Endodermal cell (in vitro differentiated cells): Measurements from ENCODE around the gene DHRS4. TPM values are rescaled to one million over a fixed set of nuclear protein-coding genes. Genes with fewer than 3 reads are reported as not detected.
"Not testable (repeated sequence)": the region's sequence is repeated elsewhere in the genome, so short reads cannot be mapped to it uniquely, and the experiment has no call there.

Experiments used
- DNase-seq: peaks from one replicate; pipeline ENCODE4 v3.0.0-alpha.2; 2017
- H3K27ac ChIP-seq: 2 replicates; pipeline ENCODE4 v1.5.1; 2013; ENCODE audit warnings: mild to moderate bottlenecking, low read depth, low read length, moderate library complexity
- H3K27me3 ChIP-seq: 2 replicates; pipeline ENCODE4 v1.6.1; 2013; ENCODE audit warnings: mild to moderate bottlenecking, low read length, moderate library complexity; ENCODE audit not compliant: insufficient read depth, control insufficient read depth, poor library complexity, severe bottlenecking
- H3K36me3 ChIP-seq: 2 replicates; pipeline ENCODE4 v1.7.0; 2013; ENCODE audit warnings: mild to moderate bottlenecking, low read length, moderate library complexity; ENCODE audit not compliant: control insufficient read depth, insufficient read depth
- H3K4me1 ChIP-seq: one replicate; pipeline ENCODE4 v1.7.0; 2013; ENCODE audit warnings: low read length; ENCODE audit not compliant: control insufficient read depth, insufficient read depth
- H3K4me3 ChIP-seq: 2 replicates; pipeline ENCODE4 v1.5.1; 2013; ENCODE audit warnings: mild to moderate bottlenecking, low read length, moderate library complexity
- H3K9ac ChIP-seq: 2 replicates; pipeline ENCODE4 v1.6.1; 2013; ENCODE audit warnings: mild to moderate bottlenecking, low read length, moderate library complexity; ENCODE audit not compliant: poor library complexity, severe bottlenecking; ENCODE audit errors: extremely low read depth
- H3K9me3 ChIP-seq: 2 replicates; pipeline ENCODE4 v1.6.1; 2013; ENCODE audit warnings: mild to moderate bottlenecking, low read length, moderate library complexity; ENCODE audit not compliant: control insufficient read depth
- H3K27ac Mint-ChIP-seq: 2 replicates; pipeline ENCODE4 v1.8.0; 2020; ENCODE audit warnings: mixed read lengths
- H3K27me3 Mint-ChIP-seq: 2 replicates; pipeline ENCODE4 v1.8.0; 2021; ENCODE audit warnings: mild to moderate bottlenecking, mixed read lengths; ENCODE audit not compliant: insufficient read depth
- H3K36me3 Mint-ChIP-seq: 2 replicates; pipeline ENCODE4 v1.8.0; 2020; ENCODE audit warnings: low read depth, mixed read lengths
- H3K4me1 Mint-ChIP-seq: 2 replicates; pipeline ENCODE4 v1.8.0; 2020; ENCODE audit warnings: mixed read lengths
- H3K4me3 Mint-ChIP-seq: 2 replicates; pipeline ENCODE4 v1.8.0; 2020; ENCODE audit warnings: mild to moderate bottlenecking, moderate library complexity, mixed read lengths
- H3K9me3 Mint-ChIP-seq: 2 replicates; pipeline ENCODE4 v1.8.0; 2020; ENCODE audit warnings: mild to moderate bottlenecking, mixed read lengths
- CTCF ChIP-seq: fragments of 200-600 bp; sonication (generic); conservative IDR thresholded peaks from 2 replicates; pipeline ENCODE4 v1.5.0; 2021; ENCODE audit warnings: antibody characterized with exemption, mild to moderate bottlenecking
- WGBS, 2 experiments: methylation state at CpG; one replicate each; pipeline versions ENCODE4 v1.1.5 to v1.1.7; 2013; ENCODE audit warnings: missing lambda C conversion rate in 2 of 2, mixed read lengths in 1 of 2; ENCODE audit not compliant: insufficient coverage in 1 of 2, insufficient read length in 1 of 2; 5-methylcytosine and 5-hydroxymethylcytosine counted together
- total RNA-seq, 2 donors: library from RNA; stranded (reverse); fragmentation: NEBNext Ultra II Directional in 1 of 2; extraction: Animal tissue kit (Norgen Biotek cat#: 25700) in 1 of 2; gene quantifications; 2 replicates in 1 of 2; 3 replicates in 1 of 2; pipeline ENCODE4 v1.2.1, GENCODE V29; 2021

DHRS4 gene
- total RNA-seq, 2 donors from 2014 or later: 18.3 to 20.9 TPM

- Mint-ChIP-seq H3K27ac (no peak overlapping the region), H3K4me1 (peaks cover 6% of the 10 kb centered on the region), H3K9me3 (peaks cover 8% of the 10 kb centered on the region), H3K36me3 (peaks cover 14% of the 10 kb centered on the region), H3K27me3 (peaks cover 13% of the 10 kb centered on the region), H3K4me3 (no peak overlapping the region)
- peaks cover 11% of the 10 kb centered on the region for H3K9me3 ChIP-seq
- no peak for DNase-seq
- H3K9ac ChIP-seq: no peak overlapping the region
- TF ChIP-seq CTCF: no peak
- H3K36me3 ChIP-seq: peaks cover 5% of the 10 kb centered on the region
- no peak overlapping the region for H3K27ac ChIP-seq
- no peaks in the 10 kb centered on the region for H3K4me1 ChIP-seq
- no peak overlapping the region for H3K4me3 ChIP-seq
- 92 to 95% methylated on average over 5 to 7 of the region's 7 CpGs for WGBS, 2 experiments
- no peaks in the 10 kb centered on the region for H3K27me3 ChIP-seq
Measured at GRCh38 chr14:23942587-23942986, 11.0 kb upstream of the DHRS4 start.

GRCh38 chr14:23949069-23949468 lies 4.5 kb upstream of the DHRS4 start:
- Mint-ChIP-seq H3K27me3 (peaks cover 18% of the 10 kb centered on the region), H3K9me3 (peaks cover 32% of the 10 kb centered on the region)
- H3K9ac ChIP-seq, DNase-seq, H3K4me1 ChIP-seq, H3K36me3 ChIP-seq, H3K4me3 Mint-ChIP-seq, H3K27me3 ChIP-seq, H3K27ac Mint-ChIP-seq, H3K36me3 Mint-ChIP-seq, H3K4me1 Mint-ChIP-seq, H3K27ac ChIP-seq, H3K4me3 ChIP-seq: not testable (repeated sequence)
- H3K9me3 ChIP-seq: peaks cover 30% of the 10 kb centered on the region
- WGBS, 2 experiments: 80 to 97% methylated on average over 1 to 2 of the region's 2 CpGs

DNA sequence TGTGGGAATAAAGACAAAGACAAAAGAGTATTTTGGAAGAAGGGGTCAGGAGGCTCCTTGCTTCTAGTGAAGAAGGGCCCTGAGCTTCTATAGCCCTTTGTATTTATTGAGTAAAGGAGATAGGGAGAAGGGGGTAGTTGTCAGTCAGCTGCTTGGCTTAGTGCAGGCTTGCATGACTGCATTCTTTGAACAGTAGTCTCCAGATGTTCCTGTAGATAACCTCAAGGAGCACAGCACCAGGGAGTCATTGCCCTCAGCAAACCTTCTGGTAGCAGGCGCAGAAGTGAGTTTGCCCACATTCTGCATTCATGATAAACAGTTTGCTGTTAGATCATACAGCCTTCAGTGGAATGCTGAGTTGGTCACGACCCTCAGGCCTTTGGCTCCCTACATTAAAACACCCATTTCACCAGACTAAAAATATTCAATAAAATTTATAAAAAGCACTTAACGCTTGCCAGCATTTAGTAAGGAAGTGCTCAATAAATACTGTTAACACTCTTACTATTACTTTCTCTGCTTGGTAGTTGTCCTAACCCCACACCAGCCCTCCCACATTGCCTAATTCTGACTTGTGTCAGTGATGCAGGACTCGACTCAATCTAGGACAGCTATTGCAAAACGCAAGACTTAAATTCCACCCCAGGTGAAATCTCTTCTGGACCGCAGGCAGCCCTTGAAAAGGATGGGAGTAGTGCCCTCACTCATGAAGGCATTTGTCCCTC lies 3.0 kb upstream of the DHRS4 start:
- no peaks in the 10 kb centered on the region for H3K27me3 ChIP-seq
- Mint-ChIP-seq H3K4me3 (no peak overlapping the region), H3K27ac (no peak overlapping the region), H3K9me3 (peaks cover 29% of the 10 kb centered on the region), H3K36me3 (peaks cover 9% of the 10 kb centered on the region), H3K4me1 (peaks cover 12% of the 10 kb centered on the region), H3K27me3 (peaks cover 18% of the 10 kb centered on the region)
- TF ChIP-seq CTCF: no peak
- peaks cover 26% of the 10 kb centered on the region for H3K9me3 ChIP-seq
- no peak overlapping the region for H3K27ac ChIP-seq
- H3K4me1 ChIP-seq: no peaks in the 10 kb centered on the region
- no peak for DNase-seq
- no peak overlapping the region for H3K9ac ChIP-seq
- 87 to 90% methylated on average over 4 to 6 of the region's 6 CpGs for WGBS, 2 experiments
- H3K36me3 ChIP-seq: no peaks in the 10 kb centered on the region
- no peak overlapping the region for H3K4me3 ChIP-seq

GRCh38 chr14:23951136-23951466 lies 2.5 kb upstream of the DHRS4 start:
- 90 to 91% methylated on average over 2 of the region's 3 CpGs for WGBS, 2 experiments
- H3K9me3 ChIP-seq: peaks cover 26% of the 10 kb centered on the region
- H3K27ac Mint-ChIP-seq, H3K4me3 Mint-ChIP-seq, H3K27ac ChIP-seq, H3K4me1 ChIP-seq, H3K9ac ChIP-seq, DNase-seq, H3K36me3 ChIP-seq, H3K27me3 ChIP-seq, H3K4me3 ChIP-seq: not testable (repeated sequence)
- Mint-ChIP-seq H3K4me1 (peaks cover 12% of the 10 kb centered on the region), H3K36me3 (peaks cover 12% of the 10 kb centered on the region), H3K27me3 (peaks cover 17% of the 10 kb centered on the region), H3K9me3 (peaks cover 29% of the 10 kb centered on the region)
